Astrocyte of the spinal cord (primary cell): Measurements from ENCODE around the gene BPIFB4.
"Not testable (repeated sequence)": the region's sequence is repeated elsewhere in the genome, so short reads cannot be mapped to it uniquely, and the experiment has no call there.

Experiments used
- DNase-seq: peaks from one replicate; pipeline ENCODE4 v3.0.0; 2011; ENCODE audit warnings: low read depth, low spot score
- H3K4me3 ChIP-seq: 2 replicates; pipeline ENCODE4 v1.5.1; 2011; ENCODE audit warnings: low read depth, mild to moderate bottlenecking, low read length, moderate library complexity
- in situ Hi-C: cut with HindIII; loops from 2 replicates; pipeline ENCODE4 v1.10.0; 2017; ENCODE audit warnings: low sequenced_read_pairs
- TF ChIP-seq, protein P1 (sequence below): IDR thresholded peaks from 2 replicates; pipeline ENCODE4 v1.5.1; 2012; ENCODE audit warnings: low read depth, mild to moderate bottlenecking, low read length, inconsistent platforms

BPIFB4 gene

GRCh38 chr20:33099843-33100538, 20.5 kb downstream of the BPIFB4 start:
- no peak overlapping the region for H3K4me3 ChIP-seq
- in situ Hi-C loops: no loop called here
- DNase-seq: no peak

GRCh38 chr20:33103556-33103955, 24.1 kb downstream of the BPIFB4 start:
- H3K4me3 ChIP-seq: no peak overlapping the region
- in situ Hi-C loops: no loop called here
- TF ChIP-seq, protein P1, sequence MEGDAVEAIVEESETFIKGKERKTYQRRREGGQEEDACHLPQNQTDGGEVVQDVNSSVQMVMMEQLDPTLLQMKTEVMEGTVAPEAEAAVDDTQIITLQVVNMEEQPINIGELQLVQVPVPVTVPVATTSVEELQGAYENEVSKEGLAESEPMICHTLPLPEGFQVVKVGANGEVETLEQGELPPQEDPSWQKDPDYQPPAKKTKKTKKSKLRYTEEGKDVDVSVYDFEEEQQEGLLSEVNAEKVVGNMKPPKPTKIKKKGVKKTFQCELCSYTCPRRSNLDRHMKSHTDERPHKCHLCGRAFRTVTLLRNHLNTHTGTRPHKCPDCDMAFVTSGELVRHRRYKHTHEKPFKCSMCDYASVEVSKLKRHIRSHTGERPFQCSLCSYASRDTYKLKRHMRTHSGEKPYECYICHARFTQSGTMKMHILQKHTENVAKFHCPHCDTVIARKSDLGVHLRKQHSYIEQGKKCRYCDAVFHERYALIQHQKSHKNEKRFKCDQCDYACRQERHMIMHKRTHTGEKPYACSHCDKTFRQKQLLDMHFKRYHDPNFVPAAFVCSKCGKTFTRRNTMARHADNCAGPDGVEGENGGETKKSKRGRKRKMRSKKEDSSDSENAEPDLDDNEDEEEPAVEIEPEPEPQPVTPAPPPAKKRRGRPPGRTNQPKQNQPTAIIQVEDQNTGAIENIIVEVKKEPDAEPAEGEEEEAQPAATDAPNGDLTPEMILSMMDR: no peak
- no peak for DNase-seq

More at GRCh38 chr20:33099843-33100538, 20.5 kb downstream of the BPIFB4 start:
- TF ChIP-seq, protein P1: no peak

- DNase-seq: no peak
- no peak overlapping the region for H3K4me3 ChIP-seq
- in situ Hi-C loops: no loop called here
- TF ChIP-seq, protein P1: no peak
Measured at GRCh38 chr20:33104336-33104735, 24.9 kb downstream of the BPIFB4 start.

DNA sequence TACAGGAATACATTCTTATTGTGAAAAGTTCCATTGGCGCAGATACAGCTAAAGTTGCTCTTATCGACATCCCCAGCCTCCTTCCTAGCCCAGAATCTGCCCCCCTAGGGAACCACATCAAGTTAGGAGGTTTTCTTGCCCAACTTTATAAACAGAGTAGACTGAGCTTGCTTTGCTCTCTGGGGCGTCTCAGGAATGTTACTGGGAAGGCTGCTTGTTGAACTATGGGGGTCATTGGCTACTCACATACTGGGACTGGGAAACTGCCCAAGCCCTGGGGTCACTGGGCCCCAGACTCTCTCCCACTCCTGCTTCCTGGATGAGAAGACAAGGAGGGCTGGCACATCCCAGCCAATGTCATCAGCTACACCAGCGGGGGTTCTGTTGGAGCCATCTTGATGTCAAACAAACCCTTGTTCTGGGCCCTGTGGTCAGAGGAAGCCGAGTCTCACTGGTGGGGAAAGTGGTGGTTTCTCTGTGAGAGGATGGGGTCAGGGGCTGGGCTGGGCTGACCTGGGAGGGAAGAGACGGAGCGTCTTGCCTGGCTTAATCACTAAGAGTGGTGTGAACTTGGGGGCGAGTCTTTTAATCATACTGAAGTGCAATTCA, 26.0 kb downstream of the BPIFB4 start:
- in situ Hi-C loops: no loop called here
- H3K4me3 ChIP-seq: no peak overlapping the region
- no peak for DNase-seq
- TF ChIP-seq, protein P1: no peak

DNA sequence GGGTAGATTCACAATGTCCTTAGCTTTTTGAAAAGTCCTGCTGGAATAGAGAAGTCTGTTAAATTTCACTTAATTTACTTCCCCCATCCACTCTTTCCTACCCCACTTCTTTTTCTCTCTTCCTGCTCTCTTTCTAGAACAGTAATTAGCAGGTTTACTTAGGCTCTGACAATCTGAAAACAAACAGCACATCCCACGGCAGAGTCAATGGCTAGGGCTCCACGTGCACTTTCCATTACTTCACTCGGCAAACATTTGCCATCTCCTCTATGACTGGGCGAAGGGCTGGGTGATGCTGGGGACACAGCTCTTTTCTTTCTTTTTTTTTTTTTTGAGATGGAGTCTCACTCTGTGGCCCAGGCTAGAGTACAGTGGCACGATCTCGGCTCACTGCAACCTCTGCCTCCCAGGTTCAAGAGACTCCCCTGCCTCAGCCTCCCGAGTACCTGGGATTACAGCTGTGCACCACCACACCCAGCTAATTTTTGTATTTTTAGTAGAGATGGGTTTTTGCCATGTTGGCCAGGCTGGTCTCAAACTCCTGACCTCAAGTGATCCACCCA, 26.7 kb downstream of the BPIFB4 start:
- H3K4me3 ChIP-seq, DNase-seq, in situ Hi-C loops: not testable (repeated sequence)

GRCh38 chr20:33108661-33109060, 29.2 kb downstream of the BPIFB4 start:
- TF ChIP-seq, protein P1: no peak
- no peak overlapping the region for H3K4me3 ChIP-seq
- in situ Hi-C loops: no loop called here
- DNase-seq: no peak
